ENCODE measurements around the gene RAE1. TPM values are rescaled to one million over a fixed set of nuclear protein-coding genes. Genes with fewer than 3 reads are reported as not detected.
"Not testable (repeated sequence)": the region's sequence is repeated elsewhere in the genome, so short reads cannot be mapped to it uniquely, and the experiment has no call there.

The RAE1 gene
- total RNA-seq, 2 experiments from 2014 or later, result 37.5 to 37.9 TPM

DNA sequence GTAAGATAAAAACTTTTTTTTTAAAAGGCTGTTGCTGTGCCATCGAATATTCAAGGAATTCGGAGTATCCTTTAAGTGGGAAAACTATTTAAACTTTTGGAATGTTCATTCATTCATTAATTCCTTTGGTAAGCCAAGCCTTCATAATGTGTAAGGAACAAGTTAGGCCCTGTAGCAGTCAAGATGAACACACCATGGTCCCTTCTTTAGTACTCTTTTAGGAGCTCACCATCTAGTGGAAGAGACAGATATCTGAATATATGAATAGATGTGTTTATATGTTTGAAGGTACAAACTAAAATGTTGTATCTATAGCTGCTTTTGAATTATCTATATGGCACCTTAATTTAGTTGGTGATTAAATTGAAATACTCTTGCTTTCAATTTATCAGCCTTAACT is 15.7 kb upstream of the RAE1 start:
- no peak overlapping the region for H3K27ac Mint-ChIP-seq
- H3K9me3 Mint-ChIP-seq, result no peaks in the 10 kb centered on the region
- CTCF ChIA-PET, result interaction anchor here (1.0 kb wide), 1 partner anchor 785 kb away, joined by 3 read pairs; no protein-coding TSS in a partner anchor
- DNase-seq, result no peak
- POLR2A ChIA-PET, result no interaction called here
- no peaks in the 10 kb centered on the region for H3K36me3 Mint-ChIP-seq (ENCODE audit: low read depth)
- peaks cover 39% of the 10 kb centered on the region for H3K27me3 Mint-ChIP-seq
- H3K4me3 Mint-ChIP-seq, result no peak overlapping the region
- H3K4me1 Mint-ChIP-seq, result no peaks in the 10 kb centered on the region

DNA sequence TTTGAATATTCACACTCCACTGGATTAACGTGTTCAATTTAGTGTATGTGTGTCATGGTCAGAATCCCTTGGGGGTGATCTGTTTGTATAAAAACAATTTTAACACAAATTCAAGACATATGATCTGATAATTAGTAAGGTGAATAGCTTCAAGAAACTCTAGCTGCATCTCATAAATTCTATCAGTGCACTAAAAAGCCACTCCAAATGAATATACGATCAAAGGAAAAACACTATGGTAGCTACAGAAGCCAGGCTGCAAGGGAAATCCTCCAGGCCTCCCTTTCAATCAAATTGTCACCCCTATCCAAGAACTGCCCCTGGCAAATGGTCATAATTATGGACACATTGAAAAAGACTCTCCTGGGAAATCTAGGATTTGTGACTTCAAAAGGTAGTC is 9.4 kb upstream of the RAE1 start:
- Mint-ChIP-seq H3K36me3 (ENCODE audit: low read depth) (no peaks in the 10 kb centered on the region), H3K27ac (no peak overlapping the region), H3K4me3 (no peak overlapping the region), H3K9me3 (no peaks in the 10 kb centered on the region), H3K4me1 (no peaks in the 10 kb centered on the region), H3K27me3 (peaks cover 29% of the 10 kb centered on the region)
- no peak for DNase-seq
- ChIA-PET CTCF (no interaction called here), POLR2A (no interaction called here)

GRCh38 chr20:57342829-57343228 is 8.2 kb upstream of the RAE1 start:
- Mint-ChIP-seq H3K27ac (no peak overlapping the region), H3K4me1 (no peaks in the 10 kb centered on the region), H3K9me3 (no peaks in the 10 kb centered on the region), H3K27me3 (peaks cover 35% of the 10 kb centered on the region), H3K36me3 (ENCODE audit: low read depth) (no peaks in the 10 kb centered on the region), H3K4me3 (no peak overlapping the region)
- DNase-seq, result no peak
- ChIA-PET CTCF (no interaction called here), POLR2A (no interaction called here)

GRCh38 chr20:57346477-57346876 is 4.6 kb upstream of the RAE1 start:
- no peaks in the 10 kb centered on the region for H3K36me3 Mint-ChIP-seq (ENCODE audit: low read depth)
- peak; percentile 80 for DNase-seq
- CTCF ChIA-PET, result no interaction called here
- no peak overlapping the region for H3K27ac Mint-ChIP-seq
- peaks cover 10% of the 10 kb centered on the region for H3K4me1 Mint-ChIP-seq
- no peak overlapping the region for H3K4me3 Mint-ChIP-seq
- POLR2A ChIA-PET, result no interaction called here
- H3K9me3 Mint-ChIP-seq, result no peaks in the 10 kb centered on the region
- H3K27me3 Mint-ChIP-seq, result peaks cover 27% of the 10 kb centered on the region

DNA sequence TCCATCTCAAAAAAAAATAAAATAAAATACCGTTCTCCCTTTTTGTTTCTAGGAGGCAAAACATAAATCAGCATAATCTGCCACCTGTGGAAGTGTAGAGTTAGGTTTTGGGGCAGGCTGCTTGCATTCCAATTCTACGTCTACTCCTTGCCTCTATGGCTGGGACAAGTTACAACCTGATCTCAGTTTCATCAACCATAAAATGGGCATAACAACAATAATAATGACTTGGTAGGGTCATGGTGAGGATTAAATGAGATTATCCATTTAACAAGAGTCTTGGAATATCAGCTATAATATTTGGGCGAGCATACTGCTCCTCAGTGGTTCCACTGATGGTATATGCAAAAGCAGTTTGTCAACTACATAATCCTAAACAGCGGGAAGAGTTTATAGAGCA is 3.7 kb upstream of the RAE1 start:
- CTCF ChIA-PET, result interaction anchor here (0.9 kb wide), 1 partner anchor 256 kb away, joined by 3 read pairs; no protein-coding TSS in a partner anchor
- H3K27ac Mint-ChIP-seq, result no peak overlapping the region

GRCh38 chr20:57348200-57348921 is 2.7 kb upstream of the RAE1 start:
- DNase-seq; H3K9me3 Mint-ChIP-seq; POLR2A ChIA-PET; H3K27ac Mint-ChIP-seq; H3K4me3 Mint-ChIP-seq; H3K36me3 Mint-ChIP-seq (ENCODE audit: low read depth): not testable (repeated sequence)
- peaks cover 12% of the 10 kb centered on the region for H3K27me3 Mint-ChIP-seq
- CTCF ChIA-PET, result interaction anchor here (0.9 to 1.4 kb wide), 3 partner anchors 8 to 257 kb away, joined by 3 to 5 read pairs (median 4); no protein-coding TSS in a partner anchor
- peaks cover 27% of the 10 kb centered on the region for H3K4me1 Mint-ChIP-seq

More for the DNA sequence above, 3.7 kb upstream of the RAE1 start:
- Mint-ChIP-seq H3K4me1 (peaks cover 17% of the 10 kb centered on the region), H3K36me3 (ENCODE audit: low read depth) (no peaks in the 10 kb centered on the region), H3K9me3 (no peaks in the 10 kb centered on the region), H3K4me3 (no peak overlapping the region), H3K27me3 (peaks cover 18% of the 10 kb centered on the region)
- POLR2A ChIA-PET, result no interaction called here
- DNase-seq, result no peak

- Mint-ChIP-seq H3K27me3 (peaks cover 12% of the 10 kb centered on the region), H3K4me3 (peak overlapping the region; percentile 59), H3K4me1 (peaks cover 29% of the 10 kb centered on the region), H3K36me3 (ENCODE audit: low read depth) (peaks cover 12% of the 10 kb centered on the region), H3K27ac (peak overlapping the region; percentile 76)
- POLR2A ChIA-PET, H3K9me3 Mint-ChIP-seq: not testable (repeated sequence)
- CTCF ChIA-PET, result interaction anchor here (0.6 to 1.4 kb wide), 4 partner anchors 9 to 1144 kb away, joined by 3 to 5 read pairs (median 4); no protein-coding TSS in a partner anchor
- peak; percentile 13 for DNase-seq
Observed at GRCh38 chr20:57348922-57349574, 2.0 kb upstream of the RAE1 start.

GRCh38 chr20:57350081-57350710 is 859 bp upstream of the RAE1 start:
- peak overlapping the region; percentile 72 for H3K27ac Mint-ChIP-seq
- ChIA-PET POLR2A (no interaction called here), CTCF (interaction anchor here (0.7 kb wide), 1 partner anchor 258 kb away, joined by 3 read pairs; no protein-coding TSS in a partner anchor)
- DNase-seq, result no peak
- H3K4me3 Mint-ChIP-seq, result peak overlapping the region; percentile 59
- peaks cover 9% of the 10 kb centered on the region for H3K27me3 Mint-ChIP-seq
- peaks cover 21% of the 10 kb centered on the region for H3K36me3 Mint-ChIP-seq (ENCODE audit: low read depth)
- H3K9me3 Mint-ChIP-seq, result no peaks in the 10 kb centered on the region
- H3K4me1 Mint-ChIP-seq, result peaks cover 33% of the 10 kb centered on the region

DNA sequence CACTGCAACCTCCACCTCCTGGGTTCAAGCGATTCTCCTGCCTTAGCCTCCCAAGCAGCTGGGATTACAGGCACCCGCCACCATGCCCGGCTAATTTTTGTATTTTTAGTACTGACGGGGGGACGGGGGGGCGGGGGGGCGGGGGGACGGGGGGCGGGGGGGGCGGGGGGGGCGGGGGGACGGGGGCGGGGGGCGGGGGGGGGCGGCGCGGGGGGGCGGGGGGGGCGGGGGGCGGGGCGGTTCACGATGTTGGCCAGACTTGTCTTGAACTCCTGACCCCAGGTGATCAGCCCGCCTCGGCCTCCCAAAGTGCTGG is 371 bp upstream of the RAE1 start:
- CTCF ChIA-PET, DNase-seq, H3K27me3 Mint-ChIP-seq, POLR2A ChIA-PET, H3K9me3 Mint-ChIP-seq: not testable (repeated sequence)
- peak overlapping the region; percentile 89 for H3K27ac Mint-ChIP-seq
- H3K4me1 Mint-ChIP-seq, result peaks cover 33% of the 10 kb centered on the region
- peaks cover 24% of the 10 kb centered on the region for H3K36me3 Mint-ChIP-seq (ENCODE audit: low read depth)
- H3K4me3 Mint-ChIP-seq, result peak overlapping the region; percentile 90

GRCh38 chr20:57352305-57352704 is 1.2 kb downstream of the RAE1 start:
- peaks cover 33% of the 10 kb centered on the region for H3K4me1 Mint-ChIP-seq
- peak overlapping the region; percentile 57 for H3K27ac Mint-ChIP-seq
- H3K4me3 Mint-ChIP-seq, result peak overlapping the region; percentile 90
- H3K27me3 Mint-ChIP-seq, result peaks cover 6% of the 10 kb centered on the region
- DNase-seq, result no peak
- CTCF ChIA-PET, result no interaction called here
- H3K36me3 Mint-ChIP-seq (ENCODE audit: low read depth), result peaks cover 31% of the 10 kb centered on the region
- H3K9me3 Mint-ChIP-seq, result no peaks in the 10 kb centered on the region
- POLR2A ChIA-PET, result interaction anchor here (0.6 kb wide), 1 partner anchor 131 kb away, joined by 3 read pairs; no protein-coding TSS in a partner anchor

- DNase-seq, result no peak
- no peak overlapping the region for H3K4me3 Mint-ChIP-seq
- H3K4me1 Mint-ChIP-seq, result peaks cover 33% of the 10 kb centered on the region
- CTCF ChIA-PET, result no interaction called here
- H3K27me3 Mint-ChIP-seq, result no peaks in the 10 kb centered on the region
- H3K27ac Mint-ChIP-seq, result no peak overlapping the region
- no peaks in the 10 kb centered on the region for H3K9me3 Mint-ChIP-seq
- POLR2A ChIA-PET, result no interaction called here
- peaks cover 31% of the 10 kb centered on the region for H3K36me3 Mint-ChIP-seq (ENCODE audit: low read depth)
Observed at GRCh38 chr20:57353351-57353750, 2.3 kb downstream of the RAE1 start.

- ChIA-PET CTCF (interaction anchor here (1.7 kb wide), 1 partner anchor 20 kb away, joined by 4 read pairs; no protein-coding TSS in a partner anchor), POLR2A (no interaction called here)
- Mint-ChIP-seq H3K27me3 (no peaks in the 10 kb centered on the region), H3K4me1 (peaks cover 2% of the 10 kb centered on the region), H3K27ac (no peak overlapping the region), H3K4me3 (no peak overlapping the region), H3K9me3 (no peaks in the 10 kb centered on the region), H3K36me3 (ENCODE audit: low read depth) (peaks cover 20% of the 10 kb centered on the region)
- DNase-seq, result no peak
Observed at GRCh38 chr20:57361517-57361916, 10.5 kb downstream of the RAE1 start.

DNA sequence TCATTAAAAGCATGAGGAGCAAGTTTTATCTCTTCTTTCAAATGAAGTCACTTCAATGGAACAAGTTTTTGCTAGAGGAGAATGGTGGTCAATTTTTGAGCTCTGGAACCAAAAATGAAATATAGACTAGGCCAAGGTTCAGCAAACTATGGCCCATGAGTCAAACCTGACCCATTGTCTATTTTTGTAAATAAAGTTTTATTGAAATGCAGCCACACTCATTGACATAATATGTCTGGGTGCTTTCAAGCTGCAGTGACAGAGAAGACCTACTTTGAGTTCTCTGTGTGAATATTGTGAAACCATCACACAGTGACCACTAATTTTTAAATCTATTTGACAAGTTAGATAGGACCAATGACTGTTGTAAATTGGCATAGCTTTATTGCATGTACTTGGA is 13.4 kb downstream of the RAE1 start:
- DNase-seq, result no peak
- CTCF ChIA-PET, result interaction anchor here (0.8 to 1.6 kb wide), 4 partner anchors 9 to 980 kb away, joined by 3 to 5 read pairs (median 3); no protein-coding TSS in a partner anchor
- Mint-ChIP-seq H3K27me3 (no peaks in the 10 kb centered on the region), H3K9me3 (no peaks in the 10 kb centered on the region), H3K27ac (no peak overlapping the region), H3K4me3 (no peak overlapping the region), H3K36me3 (ENCODE audit: low read depth) (peaks cover 30% of the 10 kb centered on the region), H3K4me1 (peaks cover 2% of the 10 kb centered on the region)
- POLR2A ChIA-PET, result interaction anchor here (0.5 kb wide), 1 partner anchor 34 kb away, joined by 3 read pairs; no protein-coding TSS in a partner anchor
